GM23338 (cell line): ENCODE measurements around the gene CYB5RL. TPM values are rescaled to one million over a fixed set of nuclear protein-coding genes. Genes with fewer than 3 reads are reported as not detected.

Experiments used
- ATAC-seq: fragments of 200-7000 bp; cut with Tn5 transposase; 3 replicates; pipeline ENCODE4 v1.9.1; 2020
- DNase-seq: peaks from one replicate; pipeline ENCODE4 v3.0.0-alpha.2; 2015; ENCODE audit warnings: low spot score
- H2AFZ ChIP-seq: fragments of 200-600 bp; sonication (generic); 2 replicates; pipeline ENCODE4 v1.8.0; 2016; ENCODE audit warnings: antibody characterized with exemption, mild to moderate bottlenecking, moderate library complexity
- H3F3A ChIP-seq: fragments of 200-600 bp; sonication (generic); replicated peaks from 2 replicates; pipeline ENCODE4 v1.8.0; 2017; ENCODE audit warnings: antibody characterized with exemption, mixed run types, low read depth
- H3K27ac ChIP-seq: fragments of 200-600 bp; sonication (generic); 2 replicates; pipeline ENCODE4 v1.6.1; 2016; ENCODE audit warnings: low read depth
- H3K27me3 ChIP-seq: fragments of 200-600 bp; sonication (generic); 2 replicates; pipeline ENCODE4 v1.8.0; 2016; ENCODE audit warnings: mild to moderate bottlenecking, mixed run types, moderate library complexity; ENCODE audit not compliant: insufficient read depth
- H3K36me3 ChIP-seq: fragments of 200-600 bp; sonication (generic); 2 replicates; pipeline ENCODE4 v1.8.0; 2016; ENCODE audit warnings: mild to moderate bottlenecking; ENCODE audit not compliant: insufficient read depth
- H3K4me1 ChIP-seq: fragments of 200-600 bp; sonication (generic); 2 replicates; pipeline ENCODE4 v1.8.0; 2016; ENCODE audit warnings: mild to moderate bottlenecking, moderate library complexity; ENCODE audit not compliant: insufficient read depth
- H3K4me2 ChIP-seq: fragments of 200-600 bp; sonication (generic); 2 replicates; pipeline ENCODE4 v1.7.1; 2017; ENCODE audit warnings: mixed run types
- H3K4me3 ChIP-seq: fragments of 200-600 bp; sonication (generic); 2 replicates; pipeline ENCODE4 v1.6.1; 2016; ENCODE audit warnings: mixed run types
- H3K79me2 ChIP-seq: fragments of 200-600 bp; sonication (generic); replicated peaks from 2 replicates; pipeline ENCODE4 v1.8.0; 2017; ENCODE audit warnings: mild to moderate bottlenecking; ENCODE audit not compliant: insufficient read depth
- H3K9me2 ChIP-seq: fragments of 200-600 bp; sonication (generic); 2 replicates; pipeline ENCODE4 v1.8.0; 2017; ENCODE audit not compliant: insufficient read depth
- H4K20me1 ChIP-seq: fragments of 200-600 bp; sonication (generic); replicated peaks from 2 replicates; pipeline ENCODE4 v1.8.0; 2017; ENCODE audit warnings: mild to moderate bottlenecking; ENCODE audit not compliant: insufficient read depth
- H3K27ac Mint-ChIP-seq: 2 replicates; pipeline ENCODE4 v1.8.0; 2020; ENCODE audit warnings: inconsistent platforms, mild to moderate bottlenecking, moderate library complexity, mixed read lengths
- H3K27me3 Mint-ChIP-seq: 3 replicates; pipeline ENCODE4 v1.8.0; 2022; ENCODE audit warnings: low read depth, mild to moderate bottlenecking, moderate library complexity, mixed read lengths, inconsistent platforms; ENCODE audit not compliant: insufficient read depth, poor library complexity
- H3K36me3 Mint-ChIP-seq: 3 replicates; pipeline ENCODE4 v1.8.0; 2021; ENCODE audit warnings: low read depth, mild to moderate bottlenecking, inconsistent platforms, moderate library complexity, mixed read lengths
- H3K4me1 Mint-ChIP-seq: 3 replicates; pipeline ENCODE4 v1.8.0; 2020; ENCODE audit warnings: mild to moderate bottlenecking, inconsistent platforms, mixed read lengths
- H3K4me3 Mint-ChIP-seq: 3 replicates; pipeline ENCODE4 v1.8.0; 2021; ENCODE audit warnings: moderate library complexity, mild to moderate bottlenecking, inconsistent platforms, mixed read lengths
- H3K9me3 Mint-ChIP-seq: 3 replicates; pipeline ENCODE4 v1.8.0; 2020; ENCODE audit warnings: moderate library complexity, mild to moderate bottlenecking, inconsistent platforms, mixed read lengths
- CREB1 ChIP-seq: fragments of 250-450 bp; sonication (Bioruptor Pico); IDR thresholded peaks from 2 replicates; pipeline ENCODE4 v1.5.0; 2020; ENCODE audit warnings: low read depth, mild to moderate bottlenecking, moderate library complexity
- NANOG ChIP-seq: IDR thresholded peaks from 2 replicates; pipeline ENCODE4 v1.6.1; 2016; ENCODE audit warnings: antibody characterized with exemption, borderline replicate concordance
- POLR2AphosphoS5 ChIP-seq: IDR thresholded peaks from 2 replicates; pipeline ENCODE4 v1.6.1; 2016; ENCODE audit warnings: antibody characterized with exemption, low read depth
- STAT1 ChIP-seq: IDR thresholded peaks from one replicate; pipeline ENCODE4 v1.6.1; 2016; ENCODE audit warnings: antibody characterized with exemption; ENCODE audit not compliant: unreplicated experiment
- ZNF114 ChIP-seq: fragments of 250-450 bp; sonication (Bioruptor Pico); IDR thresholded peaks from 2 replicates; pipeline ENCODE4 v1.5.0; 2020; ENCODE audit warnings: mild to moderate bottlenecking, moderate library complexity
- ZNF331 ChIP-seq: fragments of 250-450 bp; sonication (Bioruptor Pico); IDR thresholded peaks from 2 replicates; pipeline ENCODE4 v1.5.0; 2020; ENCODE audit warnings: low read depth, mild to moderate bottlenecking, moderate library complexity
- polyA plus RNA-seq: library from polyadenylated mRNA; unstranded; fragments of >200 nt; fragmentation: Nextera tagmentation; extraction: Ambion mirVana; gene quantifications from 2 replicates; pipeline ENCODE4 v1.2.1, GENCODE V29; 2016
- total RNA-seq: library from RNA; depleted of rRNA; stranded (reverse); fragments of >200 nt; shearing (Covaris generic); gene quantifications from 2 replicates; pipeline ENCODE4 v1.2.3, GENCODE V29; 2014
- TF ChIP-seq, protein P1 (sequence below): IDR thresholded peaks from 2 replicates; pipeline ENCODE4 v1.6.1; 2016; ENCODE audit warnings: antibody characterized with exemption
- TF ChIP-seq, protein P2 (sequence below), 2 experiments: fragments of 200-600 bp in 1 of 2; sonication (generic) in 1 of 2; conservative IDR thresholded peaks; 2 replicates each; pipeline versions ENCODE4 v1.5.1 to v1.6.1; 2016 to 2017; ENCODE audit warnings: antibody characterized with exemption in 2 of 2, low read depth in 2 of 2, mild to moderate bottlenecking in 2 of 2, moderate library complexity in 1 of 2
- TF ChIP-seq, protein P3 (sequence below): IDR thresholded peaks from one replicate; pipeline ENCODE4 v1.6.1; 2018; ENCODE audit warnings: antibody characterized with exemption; ENCODE audit not compliant: unreplicated experiment

CYB5RL gene
- total and polyA plus RNA-seq, 2 experiments from 2014 or later, result 5.9 to 11.5 TPM

DNA sequence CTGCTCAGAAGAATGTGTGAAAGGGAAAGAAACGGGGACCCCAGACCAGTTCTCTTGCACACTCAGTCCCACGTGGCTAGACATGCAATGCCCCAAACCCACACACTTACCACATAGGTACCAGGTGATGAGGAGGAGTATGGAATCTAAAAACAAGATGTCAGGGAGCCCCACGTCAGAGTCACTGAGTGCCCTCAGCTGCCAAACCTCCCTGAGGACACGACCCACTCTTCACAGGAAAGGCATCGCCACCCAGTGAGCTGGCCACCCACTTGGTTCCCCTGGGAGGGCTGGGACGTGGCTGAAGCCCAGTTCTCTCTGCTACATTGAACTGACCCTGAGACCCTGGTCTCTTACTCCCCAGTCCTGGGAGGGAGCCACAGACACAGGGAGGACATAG is 41.5 kb upstream of the CYB5RL start:
- 0 out of 2 replicates have a peak, but pooled peaks cover 6% of the 10 kb centered on the region for H3F3A ChIP-seq
- Mint-ChIP-seq H3K9me3 (no peaks in the 10 kb centered on the region), H3K4me3 (no peak overlapping the region), H3K36me3 (peaks cover 59% of the 10 kb centered on the region), H3K27me3 (peaks cover 6% of the 10 kb centered on the region), H3K4me1 (no peaks in the 10 kb centered on the region), H3K27ac (no peak overlapping the region)
- H3K27ac ChIP-seq, result no peak overlapping the region
- no peak overlapping the region for H2AFZ ChIP-seq
- no peaks in the 10 kb centered on the region for H3K9me2 ChIP-seq
- H4K20me1 ChIP-seq, result no peaks in the 10 kb centered on the region; the same call in 1 of the 2 replicates
- ATAC-seq (no peak), DNase-seq (no peak)
- peaks cover 10% of the 10 kb centered on the region for H3K36me3 ChIP-seq
- no peaks in the 10 kb centered on the region for H3K4me1 ChIP-seq
- H3K4me3 ChIP-seq, result no peak overlapping the region
- no peaks in the 10 kb centered on the region for H3K27me3 ChIP-seq
- no peak overlapping the region for H3K4me2 ChIP-seq
- TF ChIP-seq, protein P1, sequence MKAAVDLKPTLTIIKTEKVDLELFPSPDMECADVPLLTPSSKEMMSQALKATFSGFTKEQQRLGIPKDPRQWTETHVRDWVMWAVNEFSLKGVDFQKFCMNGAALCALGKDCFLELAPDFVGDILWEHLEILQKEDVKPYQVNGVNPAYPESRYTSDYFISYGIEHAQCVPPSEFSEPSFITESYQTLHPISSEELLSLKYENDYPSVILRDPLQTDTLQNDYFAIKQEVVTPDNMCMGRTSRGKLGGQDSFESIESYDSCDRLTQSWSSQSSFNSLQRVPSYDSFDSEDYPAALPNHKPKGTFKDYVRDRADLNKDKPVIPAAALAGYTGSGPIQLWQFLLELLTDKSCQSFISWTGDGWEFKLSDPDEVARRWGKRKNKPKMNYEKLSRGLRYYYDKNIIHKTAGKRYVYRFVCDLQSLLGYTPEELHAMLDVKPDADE, result no peak
- TF ChIP-seq NANOG, result no peak
- TF ChIP-seq CREB1, result no peak
- TF ChIP-seq ZNF114 (CRISPR knock-in tag), result no peak
- no peak for TF ChIP-seq POLR2AphosphoS5
- TF ChIP-seq ZNF331, result no peak
- no peaks in the 10 kb centered on the region for H3K79me2 ChIP-seq

DNA sequence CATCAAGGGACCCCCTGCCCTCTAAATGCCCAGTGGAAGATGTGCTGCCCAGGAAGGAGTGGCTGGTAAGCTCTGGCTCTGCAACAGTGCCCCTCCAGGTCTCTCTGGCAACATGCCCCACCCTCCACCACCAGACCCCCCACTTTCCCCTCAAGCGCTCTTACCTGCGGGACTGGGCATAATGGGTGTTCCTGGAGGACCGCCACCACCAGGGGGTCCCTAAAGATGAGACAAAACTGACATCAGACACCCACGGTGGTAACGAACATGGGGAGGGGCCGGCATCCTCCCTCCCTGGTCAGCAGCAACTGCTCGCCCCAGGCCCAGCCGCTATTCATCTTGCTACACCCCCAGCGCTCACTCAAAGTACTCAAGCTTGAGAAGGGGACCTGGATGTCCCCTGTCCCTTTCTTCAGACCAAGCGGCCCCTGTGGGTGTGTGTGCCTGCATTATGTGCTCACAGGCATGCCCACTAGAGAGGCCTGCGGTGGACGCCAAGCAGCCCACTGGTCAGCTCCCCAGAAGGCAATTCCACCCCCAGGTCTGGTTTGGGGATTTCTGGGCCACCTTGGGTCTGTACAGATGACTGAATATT is 41.0 kb upstream of the CYB5RL start:
- H3K27me3 Mint-ChIP-seq, result peaks cover 6% of the 10 kb centered on the region
- peaks cover 63% of the 10 kb centered on the region for H3K36me3 Mint-ChIP-seq
- H3K9me3 Mint-ChIP-seq, result no peaks in the 10 kb centered on the region
- Histone ChIP-seq H3K36me3 (peaks cover 11% of the 10 kb centered on the region), H3K27ac (no peak overlapping the region), H3F3A (0 out of 2 replicates have a peak, but pooled peaks cover 6% of the 10 kb centered on the region), H3K4me2 (no peak overlapping the region), H2AFZ (no peak overlapping the region), H4K20me1 (no peaks in the 10 kb centered on the region; the same call in 1 of the 2 replicates), H3K4me3 (no peak overlapping the region), H3K27me3 (no peaks in the 10 kb centered on the region), H3K4me1 (no peaks in the 10 kb centered on the region), H3K9me2 (no peaks in the 10 kb centered on the region), H3K79me2 (no peaks in the 10 kb centered on the region)
- no peak overlapping the region for H3K4me3 Mint-ChIP-seq
- DNase-seq, result no peak
- TF ChIP-seq STAT1 (no peak), ZNF331 (no peak), CREB1 (no peak)
- TF ChIP-seq, protein P2, sequence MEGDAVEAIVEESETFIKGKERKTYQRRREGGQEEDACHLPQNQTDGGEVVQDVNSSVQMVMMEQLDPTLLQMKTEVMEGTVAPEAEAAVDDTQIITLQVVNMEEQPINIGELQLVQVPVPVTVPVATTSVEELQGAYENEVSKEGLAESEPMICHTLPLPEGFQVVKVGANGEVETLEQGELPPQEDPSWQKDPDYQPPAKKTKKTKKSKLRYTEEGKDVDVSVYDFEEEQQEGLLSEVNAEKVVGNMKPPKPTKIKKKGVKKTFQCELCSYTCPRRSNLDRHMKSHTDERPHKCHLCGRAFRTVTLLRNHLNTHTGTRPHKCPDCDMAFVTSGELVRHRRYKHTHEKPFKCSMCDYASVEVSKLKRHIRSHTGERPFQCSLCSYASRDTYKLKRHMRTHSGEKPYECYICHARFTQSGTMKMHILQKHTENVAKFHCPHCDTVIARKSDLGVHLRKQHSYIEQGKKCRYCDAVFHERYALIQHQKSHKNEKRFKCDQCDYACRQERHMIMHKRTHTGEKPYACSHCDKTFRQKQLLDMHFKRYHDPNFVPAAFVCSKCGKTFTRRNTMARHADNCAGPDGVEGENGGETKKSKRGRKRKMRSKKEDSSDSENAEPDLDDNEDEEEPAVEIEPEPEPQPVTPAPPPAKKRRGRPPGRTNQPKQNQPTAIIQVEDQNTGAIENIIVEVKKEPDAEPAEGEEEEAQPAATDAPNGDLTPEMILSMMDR (conservative IDR thresholded peaks at IDR 0.05; ENCODE audit: low read depth in 2 of 2), result no peak
- TF ChIP-seq, protein P1, result no peak
- TF ChIP-seq, protein P3, sequence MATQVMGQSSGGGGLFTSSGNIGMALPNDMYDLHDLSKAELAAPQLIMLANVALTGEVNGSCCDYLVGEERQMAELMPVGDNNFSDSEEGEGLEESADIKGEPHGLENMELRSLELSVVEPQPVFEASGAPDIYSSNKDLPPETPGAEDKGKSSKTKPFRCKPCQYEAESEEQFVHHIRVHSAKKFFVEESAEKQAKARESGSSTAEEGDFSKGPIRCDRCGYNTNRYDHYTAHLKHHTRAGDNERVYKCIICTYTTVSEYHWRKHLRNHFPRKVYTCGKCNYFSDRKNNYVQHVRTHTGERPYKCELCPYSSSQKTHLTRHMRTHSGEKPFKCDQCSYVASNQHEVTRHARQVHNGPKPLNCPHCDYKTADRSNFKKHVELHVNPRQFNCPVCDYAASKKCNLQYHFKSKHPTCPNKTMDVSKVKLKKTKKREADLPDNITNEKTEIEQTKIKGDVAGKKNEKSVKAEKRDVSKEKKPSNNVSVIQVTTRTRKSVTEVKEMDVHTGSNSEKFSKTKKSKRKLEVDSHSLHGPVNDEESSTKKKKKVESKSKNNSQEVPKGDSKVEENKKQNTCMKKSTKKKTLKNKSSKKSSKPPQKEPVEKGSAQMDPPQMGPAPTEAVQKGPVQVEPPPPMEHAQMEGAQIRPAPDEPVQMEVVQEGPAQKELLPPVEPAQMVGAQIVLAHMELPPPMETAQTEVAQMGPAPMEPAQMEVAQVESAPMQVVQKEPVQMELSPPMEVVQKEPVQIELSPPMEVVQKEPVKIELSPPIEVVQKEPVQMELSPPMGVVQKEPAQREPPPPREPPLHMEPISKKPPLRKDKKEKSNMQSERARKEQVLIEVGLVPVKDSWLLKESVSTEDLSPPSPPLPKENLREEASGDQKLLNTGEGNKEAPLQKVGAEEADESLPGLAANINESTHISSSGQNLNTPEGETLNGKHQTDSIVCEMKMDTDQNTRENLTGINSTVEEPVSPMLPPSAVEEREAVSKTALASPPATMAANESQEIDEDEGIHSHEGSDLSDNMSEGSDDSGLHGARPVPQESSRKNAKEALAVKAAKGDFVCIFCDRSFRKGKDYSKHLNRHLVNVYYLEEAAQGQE, result no peak
- H3K4me1 Mint-ChIP-seq, result no peaks in the 10 kb centered on the region
- ATAC-seq, result no peak
- no peak overlapping the region for H3K27ac Mint-ChIP-seq
